Smooth muscle cell of the coronary artery (primary cell): ENCODE results near the gene SLC5A4. TPM values are rescaled to one million over a fixed set of nuclear protein-coding genes. Genes with fewer than 3 reads are reported as not detected.

Experiments used
- total RNA-seq: library from RNA; depleted of rRNA; stranded (reverse); fragments of >200 nt; gene quantifications from 2 replicates; pipeline ENCODE4 v1.2.3, GENCODE V29; 2014; ENCODE audit warnings: low replicate concordance

The SLC5A4 gene
- total RNA-seq: not detected in 2 replicates

GRCh38 chr22:32255217-32255616 is at the start of gene SLC5A4:
Gene SLC5A4, minus strand, starts transcription at chr22:32255347. Its CDS starts 18 bp downstream, at chr22:32255329.

GRCh38 chr22:32204856-32205722 is 50.1 kb downstream of the SLC5A4 start, which contains the start of gene RFPL2:
Gene RFPL2, minus strand, starts transcription at chr22:32205073. Its CDS starts 2,622 bp downstream, at chr22:32202451.

Other genes with a start within 250 kb of the SLC5A4 start
- gene SLC5A1, start 212.1 kb downstream of the SLC5A4 start, total RNA-seq: not detected in 2 replicates
- not detected in 2 replicates for gene C22orf42, start 96.0 kb downstream of the SLC5A4 start, total RNA-seq
- gene RFPL2, start 50.3 kb downstream of the SLC5A4 start, total RNA-seq: not detected in 2 replicates
- gene RFPL3, start 102.5 kb upstream of the SLC5A4 start, total RNA-seq: not detected in 2 replicates
- 137 and 139 TPM in 2 replicates for gene RTCB, start 156.9 kb upstream of the SLC5A4 start, total RNA-seq
- not detected in 2 replicates for gene BPIFC, start 209.1 kb upstream of the SLC5A4 start, total RNA-seq
- 38.0 and 39.3 TPM in 2 replicates for gene FBXO7, start 219.5 kb upstream of the SLC5A4 start, total RNA-seq